Hematopoietic multipotent progenitor cell treated with erythropoietin and hydrocortisone succinate and interleukin-3 and kit ligand, for 17 days (in vitro differentiated cells): ENCODE results near the gene PNMA6F.

Experiments
- DNase-seq: peaks from one replicate; pipeline ENCODE4 v3.0.0-alpha.2; 2015; ENCODE audit warnings: low spot score

The PNMA6F gene

DNA sequence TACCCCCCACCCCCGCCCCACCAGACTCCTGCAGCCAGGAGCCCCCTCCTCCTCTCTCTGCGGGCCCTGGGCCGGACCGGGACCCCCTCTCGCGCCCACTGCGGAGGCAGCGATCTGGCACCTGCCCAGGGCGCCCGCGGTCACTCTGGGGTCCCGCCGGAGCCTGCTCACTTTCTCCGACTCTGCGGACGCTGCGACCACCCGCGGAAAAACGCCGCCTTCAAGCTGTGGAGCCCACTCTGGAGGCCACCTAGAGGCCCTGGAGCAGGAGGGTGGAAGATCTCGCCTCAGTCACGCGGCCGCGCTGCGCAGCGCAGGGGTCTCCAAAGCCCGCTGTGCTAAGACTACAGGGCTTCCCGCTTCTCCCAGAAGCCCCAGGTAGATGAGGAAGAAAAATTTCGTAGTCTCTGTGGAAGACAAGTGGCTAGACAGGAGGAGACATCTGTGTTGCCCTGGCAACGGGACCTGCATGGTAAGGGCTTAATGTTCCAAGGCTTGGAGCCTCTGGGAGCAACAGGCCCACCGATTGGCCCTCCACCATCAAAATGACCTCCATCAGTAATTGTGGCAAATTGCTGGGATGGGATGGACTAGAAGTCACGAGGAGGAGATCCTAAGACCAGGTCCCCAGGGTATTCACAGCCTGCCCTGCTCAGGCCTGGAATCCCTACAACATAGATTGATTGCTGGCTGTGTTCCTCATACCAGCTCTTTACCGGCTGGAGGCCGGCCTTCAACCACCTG, at the start of gene PNMA6F:
PNMA6F (minus strand) TSS at position 387 of the 744 bp plus-strand sequence. CDS start 1,093 bp downstream, outside the sequence.
- DNase-seq, result no peak

DNA sequence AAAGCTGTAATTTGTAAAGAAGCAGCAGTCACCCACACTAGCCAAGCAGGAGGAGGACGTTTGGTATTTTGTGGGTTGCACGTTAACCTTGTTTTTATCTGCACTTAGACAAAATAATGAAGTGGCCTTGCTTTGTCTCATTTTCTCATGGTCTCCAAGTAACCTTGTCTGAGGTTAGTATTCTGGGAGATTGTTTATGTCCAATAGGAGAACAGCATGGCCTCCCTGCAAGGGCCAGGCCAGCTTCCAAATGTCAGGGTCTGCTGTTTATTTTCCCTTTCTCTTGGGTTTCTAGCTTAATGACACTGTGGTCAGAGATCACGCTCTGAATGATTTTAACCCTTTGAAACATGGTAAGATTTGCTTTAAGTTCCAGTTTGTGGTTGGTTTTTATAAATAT, 49.7 kb upstream of the PNMA6F start:
- no peak for DNase-seq

DNA sequence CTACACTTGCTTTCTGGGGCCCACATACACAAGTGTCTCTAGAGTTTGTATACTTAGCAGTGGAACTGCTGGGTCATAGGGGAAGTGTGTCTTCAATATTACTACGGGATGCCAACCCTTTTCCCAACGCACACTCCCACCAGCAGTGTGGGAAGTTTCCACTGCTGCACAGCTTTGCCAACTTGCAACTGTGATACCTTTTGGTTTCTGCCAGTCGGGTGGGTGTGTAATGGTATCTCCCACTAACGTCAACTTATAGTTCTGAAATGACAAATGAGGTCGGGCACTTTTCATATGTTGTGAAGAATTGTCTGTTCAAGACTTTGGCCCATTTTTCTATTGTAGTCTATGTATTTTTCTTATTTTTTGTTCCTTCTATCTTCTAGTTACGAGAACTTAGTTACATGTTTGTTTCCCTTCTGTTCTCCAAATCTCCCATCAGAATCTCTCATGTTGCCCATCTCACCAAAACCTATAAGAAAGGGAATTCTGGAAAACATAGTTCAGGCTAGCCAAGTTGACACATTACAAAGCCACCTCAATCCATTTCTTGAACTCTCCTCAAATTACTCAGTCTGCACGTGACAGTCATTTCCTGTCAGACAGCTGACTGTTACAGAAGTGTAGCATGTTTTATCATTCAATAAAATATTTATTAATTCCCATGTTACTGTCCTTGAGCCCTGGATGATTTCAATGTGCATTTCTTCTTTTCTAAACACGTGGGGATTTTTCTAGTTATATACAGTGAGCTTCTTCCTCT, 48.9 kb upstream of the PNMA6F start:
- DNase-seq, result no peak

DNA sequence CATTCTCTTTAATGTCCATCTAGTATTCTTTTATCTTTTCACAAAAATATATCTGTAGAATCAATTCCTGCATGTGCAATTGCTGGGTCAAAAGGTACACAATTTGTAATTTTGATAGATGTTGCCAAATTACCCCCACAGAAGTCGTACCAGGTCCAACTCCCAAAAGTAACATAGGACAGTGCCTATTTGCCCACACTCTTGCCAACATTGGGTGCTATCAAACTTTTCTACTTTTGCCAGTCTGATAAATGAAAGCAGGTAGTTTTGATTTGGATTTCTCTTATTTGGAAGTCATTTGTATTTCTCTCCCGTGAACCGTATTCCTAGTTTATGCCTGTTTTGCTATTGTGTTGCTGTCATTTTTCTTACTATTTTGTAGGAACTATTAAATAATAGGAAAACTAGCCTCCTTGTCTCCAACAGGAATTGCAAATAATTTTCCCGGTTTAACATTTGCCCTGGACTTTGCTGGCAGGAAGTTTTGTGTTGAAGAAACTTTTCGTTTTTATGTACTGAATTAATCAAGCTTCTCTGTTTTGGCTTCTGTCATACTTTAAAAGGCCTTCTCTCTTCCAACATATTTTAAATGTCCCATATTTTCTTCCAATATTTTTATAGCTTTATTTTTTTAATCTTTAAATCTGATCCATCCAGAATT, 45.4 kb upstream of the PNMA6F start:
- no peak for DNase-seq

DNA sequence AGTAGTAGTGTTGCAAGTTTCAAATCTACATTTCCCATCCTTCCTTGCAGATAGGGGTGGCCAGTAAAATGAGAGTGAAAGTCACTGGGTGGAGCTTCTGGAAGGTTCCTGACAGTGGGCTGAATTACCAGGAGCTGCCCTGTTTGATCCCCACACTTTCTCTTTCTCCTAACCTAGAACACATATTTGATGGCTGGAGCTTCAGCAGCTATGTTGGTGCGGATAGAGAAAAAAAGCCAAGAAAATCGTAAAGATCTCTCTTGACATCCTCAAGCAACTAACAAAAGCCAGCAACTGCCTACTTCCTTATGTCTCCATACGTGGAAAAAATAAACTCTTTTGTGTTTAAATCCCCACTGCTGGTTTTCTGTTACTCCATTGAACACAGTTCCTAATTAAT, 44.6 kb upstream of the PNMA6F start:
- DNase-seq, result no peak

DNA sequence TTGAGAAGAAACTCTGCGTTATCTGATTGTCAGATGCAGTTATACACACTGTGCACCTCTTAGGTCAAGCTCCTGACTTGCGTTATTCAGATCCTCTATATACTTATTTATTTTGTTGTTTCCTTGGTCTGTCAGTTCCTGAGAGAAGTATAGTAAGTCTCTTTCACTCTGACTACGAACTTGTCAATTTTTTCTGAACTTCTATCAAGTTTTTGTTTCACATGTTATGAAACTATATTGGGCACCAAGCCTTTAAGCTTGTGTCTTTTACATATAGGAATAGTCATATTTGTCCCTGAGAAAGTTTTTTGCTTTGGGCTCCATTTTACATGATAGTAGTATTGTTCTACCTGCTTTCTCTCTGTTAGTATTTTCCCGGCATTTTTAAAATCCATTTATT, 44.1 kb upstream of the PNMA6F start:
- DNase-seq, result no peak

DNA sequence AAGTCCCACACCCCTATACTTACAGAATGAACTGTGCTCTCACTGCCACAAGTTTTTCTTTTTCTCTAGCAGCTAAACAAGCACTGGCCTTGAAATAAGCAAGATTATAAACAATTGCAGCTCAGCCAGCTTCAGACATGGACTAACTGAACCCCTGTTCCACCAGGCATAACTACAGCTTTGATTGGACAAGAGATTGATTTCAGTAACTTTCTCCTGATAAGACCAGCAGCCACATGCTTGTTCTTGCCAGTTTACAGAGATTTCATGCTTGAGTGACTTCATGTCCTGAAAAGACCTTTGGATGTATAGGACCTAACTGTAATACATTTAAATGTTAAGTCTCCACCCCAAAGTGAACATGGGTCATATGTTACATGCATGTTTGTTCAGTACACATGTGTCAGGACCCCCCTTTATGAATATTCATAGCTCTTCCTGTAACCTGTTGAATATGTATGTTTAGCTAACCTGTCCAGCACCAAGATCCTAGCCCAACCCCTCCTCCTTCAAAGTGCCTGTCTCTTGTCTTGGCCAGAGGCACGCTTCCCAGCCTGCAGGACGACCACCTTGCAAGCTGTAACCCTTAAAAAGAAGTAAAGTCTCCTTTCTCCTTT, 40.3 kb upstream of the PNMA6F start:
- no peak for DNase-seq

DNA sequence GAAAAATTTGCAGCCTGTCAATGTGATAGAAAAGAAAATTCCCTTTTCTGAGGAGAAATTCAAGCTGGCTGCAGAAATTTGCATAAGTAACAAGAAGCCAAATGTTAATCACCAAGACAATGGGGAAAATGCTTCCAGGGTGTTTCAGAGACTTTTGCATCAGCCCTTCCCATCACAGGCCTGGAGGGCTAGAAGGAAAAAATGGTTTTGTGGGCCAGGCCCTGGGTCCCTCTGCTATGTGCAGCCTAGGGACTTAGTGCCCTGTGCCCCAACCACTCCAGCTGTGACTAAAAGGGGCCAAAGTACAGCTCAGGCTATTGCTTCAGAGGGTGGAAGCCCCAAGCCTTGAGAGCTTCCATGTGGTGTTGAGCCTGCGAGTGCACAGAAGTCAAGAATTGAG, 36.3 kb upstream of the PNMA6F start:
- no peak for DNase-seq

DNA sequence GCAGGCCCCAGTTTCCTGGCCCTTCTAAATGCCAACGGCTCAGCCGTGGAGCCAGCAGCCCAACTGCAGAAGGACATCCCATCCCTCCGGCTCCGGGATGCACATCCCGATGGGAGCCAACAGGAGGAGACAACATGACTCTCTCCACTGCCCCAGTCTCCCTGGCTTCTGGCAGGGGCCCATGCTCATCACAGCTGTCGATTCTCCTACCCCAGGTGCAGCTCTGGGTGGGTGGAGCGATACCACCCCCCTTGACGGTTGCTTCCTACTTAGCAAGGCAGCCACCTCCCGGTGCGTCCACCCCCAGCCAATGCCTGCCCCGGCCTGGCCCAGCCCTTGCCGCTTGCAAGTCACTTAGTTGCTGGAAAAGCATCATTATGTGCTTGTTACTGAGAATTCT, 31.8 kb upstream of the PNMA6F start:
- DNase-seq, result no peak

DNA sequence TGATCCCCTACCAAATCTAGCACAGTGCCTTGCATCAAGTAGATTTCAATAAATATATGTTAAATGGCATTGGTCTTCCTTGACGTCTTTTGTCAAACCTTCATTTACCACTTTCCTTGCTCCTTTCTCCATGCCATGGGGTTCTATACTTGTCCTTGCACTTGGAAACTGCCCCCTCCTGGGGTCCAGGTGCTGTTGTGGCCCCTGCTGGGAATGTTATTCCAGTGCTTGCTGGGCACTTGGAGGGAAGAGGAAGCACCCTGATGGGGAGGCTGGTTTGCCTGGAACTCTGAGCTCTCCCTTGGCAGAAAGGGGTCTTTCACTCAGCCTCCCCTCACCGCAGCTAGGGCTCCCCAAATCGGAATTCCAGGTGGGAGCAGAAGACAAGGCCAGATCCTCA, 31.3 kb upstream of the PNMA6F start:
- DNase-seq, result no peak

DNA sequence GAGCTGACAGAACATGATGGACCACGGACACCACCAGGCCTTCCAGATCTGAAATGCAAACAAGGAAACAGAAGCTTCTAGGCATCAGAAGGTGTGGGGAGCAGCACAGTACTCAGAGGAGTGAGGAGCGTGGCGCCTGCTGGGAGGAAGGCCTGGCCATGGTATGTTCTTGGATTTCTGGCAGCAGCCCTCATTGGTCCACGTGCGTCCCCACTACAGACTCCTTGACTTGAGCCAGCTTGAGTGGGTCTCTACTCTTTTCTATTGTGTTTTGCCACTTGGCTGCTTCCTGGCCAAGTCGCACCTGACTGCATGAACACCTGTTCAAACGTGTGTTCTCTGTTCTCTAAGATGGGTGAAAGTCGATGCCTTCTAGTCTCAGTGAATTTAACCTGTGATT, 30.4 kb upstream of the PNMA6F start:
- DNase-seq, result no peak

DNA sequence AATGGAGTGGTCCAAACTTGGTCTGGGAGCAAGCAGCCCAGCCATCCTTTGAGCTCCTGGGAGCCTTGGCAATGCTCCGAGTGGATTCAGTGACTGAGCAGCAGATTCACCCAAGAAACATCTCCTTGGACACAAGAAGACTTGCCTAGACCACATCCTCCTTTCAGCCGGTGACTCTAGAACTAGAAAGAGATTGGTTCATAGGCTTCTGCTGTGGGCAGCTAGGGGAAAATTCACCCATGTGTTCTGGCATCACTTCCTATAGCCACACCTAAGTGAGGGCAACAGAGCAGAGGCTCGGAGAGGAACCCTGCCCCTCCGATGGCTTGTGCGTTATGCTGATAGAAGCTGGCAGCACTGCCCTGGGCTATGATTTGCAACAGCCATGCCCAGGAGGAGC, 28.4 kb upstream of the PNMA6F start:
- no peak for DNase-seq

DNA sequence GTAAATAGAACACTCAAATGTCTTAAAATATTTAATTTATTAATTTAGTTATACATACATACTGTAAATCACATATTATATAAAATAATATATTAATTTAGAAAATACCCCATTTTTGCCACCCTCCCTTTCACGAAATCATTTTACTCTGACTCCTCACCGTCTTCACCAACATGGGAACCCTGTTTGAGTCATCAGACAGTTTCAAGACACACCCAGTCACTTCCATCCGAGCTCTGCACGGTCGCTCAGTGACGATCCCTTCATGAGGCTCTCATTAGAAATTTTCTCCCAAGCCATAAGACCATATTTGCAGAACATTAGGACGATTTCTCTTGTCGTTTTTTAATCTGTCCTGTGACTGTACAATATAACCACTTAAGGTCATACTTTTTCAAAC, 26.9 kb upstream of the PNMA6F start:
- no peak for DNase-seq

DNA sequence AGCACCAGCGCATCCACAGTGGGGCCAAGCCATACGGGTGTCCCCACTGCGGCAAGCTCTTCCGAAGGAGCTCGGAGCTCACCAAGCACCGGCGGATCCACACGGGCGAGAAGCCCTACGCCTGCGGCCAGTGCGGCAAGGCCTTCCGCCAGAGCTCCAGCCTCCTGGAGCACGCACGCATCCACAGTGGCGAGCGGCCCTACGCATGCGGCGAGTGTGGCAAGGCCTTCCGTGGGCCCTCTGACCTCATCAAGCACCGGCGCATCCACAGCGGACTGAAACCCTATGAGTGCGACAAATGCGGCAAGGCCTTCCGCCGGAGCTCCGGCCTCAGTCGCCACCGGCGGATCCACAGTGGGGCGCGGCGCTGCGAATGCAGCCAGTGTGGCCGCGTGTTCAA, 26.0 kb upstream of the PNMA6F start:
- DNase-seq, result no peak

DNA sequence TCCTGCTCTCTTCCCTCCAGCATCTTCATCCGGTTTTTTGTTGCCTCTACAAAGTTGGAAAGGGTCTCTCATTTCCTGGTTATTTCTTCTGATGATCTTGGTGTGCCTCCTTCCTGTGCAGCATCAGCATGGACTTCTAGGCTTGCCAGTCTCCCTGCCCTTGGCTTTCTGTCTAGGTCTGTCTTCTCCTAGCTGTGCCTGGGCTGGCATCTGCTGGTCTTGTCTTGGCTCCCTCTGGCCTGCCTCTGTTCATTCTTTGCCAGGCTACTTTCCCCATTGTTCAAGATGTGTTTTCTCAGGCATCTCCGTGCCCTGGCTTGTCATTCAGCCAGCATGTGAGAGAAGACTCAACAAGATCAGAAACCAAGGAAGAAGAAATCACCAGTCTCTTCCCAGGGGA, 22.1 kb upstream of the PNMA6F start:
- no peak for DNase-seq

DNA sequence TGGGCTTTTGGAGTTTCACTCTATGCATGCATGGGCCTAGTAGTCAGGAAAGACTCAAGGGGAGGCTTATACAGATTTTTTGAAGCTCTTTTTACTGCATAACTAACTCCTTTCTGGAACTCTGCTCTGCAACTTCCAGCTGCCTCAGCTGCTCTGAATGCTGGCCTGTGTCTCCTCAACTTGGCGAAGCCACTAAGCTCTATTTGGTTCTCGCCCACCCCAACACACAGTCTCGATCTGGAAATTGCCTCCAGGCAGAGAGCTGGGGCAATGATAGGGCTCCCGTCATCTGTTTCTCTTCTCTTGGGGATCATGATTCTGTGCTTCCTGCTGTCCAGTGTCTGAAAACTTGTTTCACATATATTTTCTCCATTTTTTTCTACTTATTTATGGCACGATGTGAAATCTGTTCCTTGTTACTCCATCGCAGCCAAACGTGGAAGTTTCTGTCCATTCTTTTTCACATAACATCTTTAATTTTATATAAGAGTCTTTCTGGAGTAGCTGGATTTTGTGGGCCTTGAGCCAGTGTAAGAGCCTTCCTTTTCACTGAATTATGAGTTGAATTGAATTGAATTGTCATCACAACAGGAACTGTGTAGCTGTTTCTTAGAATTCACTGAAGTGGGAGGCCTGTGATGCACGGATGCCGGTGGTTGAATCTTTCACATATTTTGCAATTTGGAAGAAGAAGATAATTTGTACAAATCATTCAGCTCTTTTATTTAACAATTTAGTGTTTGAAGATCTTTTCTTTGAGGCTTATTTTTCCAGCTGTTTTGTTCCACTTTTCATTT, 21.4 kb upstream of the PNMA6F start:
- DNase-seq, result no peak

DNA sequence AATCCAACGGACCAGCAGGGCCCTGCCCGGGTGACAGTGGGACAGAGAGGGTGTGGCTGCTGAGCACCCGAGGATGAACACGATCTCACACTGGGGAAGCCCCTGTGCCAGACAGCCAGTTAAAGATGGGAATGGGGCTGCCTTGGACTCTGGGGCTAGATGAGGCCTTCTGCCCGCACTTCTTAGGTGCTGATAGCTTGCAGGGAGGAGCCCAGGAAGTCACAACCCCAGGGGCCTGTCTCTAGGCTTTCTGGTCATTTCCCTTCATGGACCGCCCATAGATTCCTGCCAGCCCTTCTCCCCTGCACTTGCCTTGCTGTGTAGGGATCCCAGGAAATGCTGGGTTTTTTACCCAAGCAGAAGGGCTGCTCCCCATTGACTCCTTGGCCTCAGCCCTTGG, 18.5 kb upstream of the PNMA6F start:
- DNase-seq, result no peak

DNA sequence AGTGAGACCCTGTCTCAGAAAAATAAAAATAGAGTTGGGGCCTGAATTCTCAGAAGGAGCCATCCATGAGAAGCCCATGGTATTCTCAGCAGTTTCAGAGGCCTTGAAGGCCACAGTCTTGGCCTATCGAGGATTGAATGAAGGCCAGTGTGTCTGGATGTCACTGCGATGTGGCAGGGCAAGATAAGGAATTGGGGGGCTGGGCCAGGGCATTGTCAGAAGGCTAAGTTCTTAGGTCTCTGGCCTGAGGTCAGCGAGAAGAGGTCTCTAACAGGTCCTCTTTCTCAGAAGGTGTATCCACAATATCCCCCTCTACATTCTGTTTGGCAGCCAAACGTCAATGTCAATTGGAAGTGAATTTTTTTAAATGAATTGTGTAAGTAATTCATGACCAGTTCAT, 18.1 kb upstream of the PNMA6F start:
- DNase-seq, result no peak

DNA sequence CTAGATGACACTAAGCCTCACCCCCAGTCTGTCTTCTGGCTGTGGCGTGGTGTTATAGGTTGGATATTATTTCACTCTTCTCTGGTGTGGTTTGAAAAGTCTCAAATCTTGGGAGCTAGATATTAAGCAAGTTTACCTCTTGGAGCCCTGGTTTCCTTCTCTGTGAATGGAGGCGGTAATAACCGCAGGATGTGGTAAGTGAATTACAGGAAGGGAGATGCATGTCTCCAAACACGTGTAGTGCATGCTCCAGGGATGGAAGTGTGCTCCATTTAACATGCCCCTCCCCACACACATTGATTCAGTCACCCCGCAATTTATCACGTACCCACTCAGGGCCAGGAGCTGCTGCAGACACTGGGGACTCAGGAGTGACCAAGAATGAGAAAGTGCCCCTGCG, 17.3 kb upstream of the PNMA6F start:
- DNase-seq, result no peak

DNA sequence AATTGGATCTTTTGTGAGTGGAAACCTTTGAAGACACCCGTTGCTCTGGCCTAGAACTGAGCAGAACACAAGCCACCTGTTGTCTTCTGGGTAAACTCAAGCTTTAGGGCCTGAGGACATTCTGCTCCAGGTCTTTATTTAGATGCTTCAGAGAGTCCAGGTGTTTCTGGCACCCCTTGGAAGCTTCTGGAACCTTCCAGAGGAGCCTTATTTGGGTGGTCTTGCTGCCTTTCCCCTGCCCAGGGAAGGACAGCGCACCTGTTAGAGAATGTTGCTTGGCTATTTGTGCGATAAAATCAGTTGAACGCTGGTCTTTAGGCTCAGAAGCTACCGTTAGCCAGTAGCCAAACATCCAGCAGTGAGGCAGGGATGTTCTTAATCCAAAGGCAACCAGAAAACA, 15.4 kb upstream of the PNMA6F start:
- DNase-seq, result no peak

DNA sequence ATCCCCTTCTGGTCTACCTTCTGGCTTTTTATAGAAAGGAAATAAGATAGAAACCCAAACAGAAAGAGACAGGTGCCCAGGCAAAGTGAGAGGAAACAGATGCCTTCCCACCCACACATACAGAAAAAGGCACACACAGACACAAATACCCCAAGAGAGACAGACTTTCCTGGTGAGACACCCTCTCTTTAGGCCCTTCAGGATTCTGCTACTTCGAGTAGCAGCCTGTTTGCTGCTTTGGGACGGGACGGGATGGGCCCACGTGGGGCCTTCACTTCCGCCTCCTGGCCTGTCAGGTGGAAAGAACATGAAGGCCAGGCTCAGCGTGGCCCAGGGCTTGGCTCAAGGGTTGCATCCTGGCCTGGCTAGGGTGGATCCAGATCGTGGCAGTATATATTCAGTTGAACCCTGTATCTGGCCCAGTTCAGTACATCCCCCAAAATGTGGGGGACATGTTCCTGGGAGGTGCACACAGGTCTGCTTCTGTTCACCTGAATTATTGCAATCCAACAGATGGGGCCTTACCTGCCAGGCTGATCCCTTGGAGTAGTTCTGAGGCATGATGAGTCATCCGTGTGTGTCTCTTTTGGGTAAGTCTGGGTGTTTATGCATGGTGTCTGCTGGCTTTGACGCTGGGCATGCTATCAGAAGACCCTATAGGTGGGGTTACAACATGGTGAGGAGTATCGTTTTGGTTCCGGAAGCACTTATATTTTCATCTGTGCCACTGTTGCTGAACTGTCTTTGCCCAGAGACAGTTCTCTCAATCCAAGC, 14.7 kb upstream of the PNMA6F start:
- no peak for DNase-seq
